ENCODE data around the gene SMPD3. TPM values are rescaled to one million over a fixed set of nuclear protein-coding genes. Genes with fewer than 3 reads are reported as not detected.

SMPD3 gene
- total RNA-seq, 3 donors from 2014 or later = under 0.01 to 15.4 (median 2.9) TPM

Other genes with a start within 250 kb of the SMPD3 start
- gene ESRP2, start 212.4 kb downstream of the SMPD3 start, total RNA-seq = 10 to 100 TPM in 2 of 3 donors, under 1 TPM in 1; 0.80 to 58.0 (median 26.5) TPM
- gene PLA2G15, start 203.1 kb downstream of the SMPD3 start, total RNA-seq = 10 to 100 TPM; 15.4 to 34.7 (median 19.8) TPM
- 100 to 1,000 TPM in 1 of 3 donors, 10 to 100 TPM in 2; 43.2 to 284 (median 65.2) TPM for gene SLC7A6, start 184.0 kb downstream of the SMPD3 start, total RNA-seq
- gene SLC7A6OS, start 137.6 kb downstream of the SMPD3 start, total RNA-seq = 10 to 100 TPM; 16.4 to 18.6 (median 16.5) TPM
- 10 to 100 TPM; 38.4 to 53.4 (median 41.0) TPM for gene PRMT7, start 137.5 kb downstream of the SMPD3 start, total RNA-seq
- 10 to 100 TPM; 35.7 to 40.6 (median 40.3) TPM for gene ZFP90, start 90.8 kb upstream of the SMPD3 start, total RNA-seq
- gene CDH3, start 196.8 kb upstream of the SMPD3 start, total RNA-seq = 10 to 100 TPM in 2 of 3 donors, under 1 TPM in 1; 0.32 to 62.6 (median 39.0) TPM